ENCODE results near the gene MCHR2. TPM values are rescaled to one million over a fixed set of nuclear protein-coding genes. Genes with fewer than 3 reads are reported as not detected.
A peak's percentile ranks its signal among the peaks of the same experiment; 100 is the strongest.

The MCHR2 gene
- total and polyA plus RNA-seq, 8 donors = not detected

DNA sequence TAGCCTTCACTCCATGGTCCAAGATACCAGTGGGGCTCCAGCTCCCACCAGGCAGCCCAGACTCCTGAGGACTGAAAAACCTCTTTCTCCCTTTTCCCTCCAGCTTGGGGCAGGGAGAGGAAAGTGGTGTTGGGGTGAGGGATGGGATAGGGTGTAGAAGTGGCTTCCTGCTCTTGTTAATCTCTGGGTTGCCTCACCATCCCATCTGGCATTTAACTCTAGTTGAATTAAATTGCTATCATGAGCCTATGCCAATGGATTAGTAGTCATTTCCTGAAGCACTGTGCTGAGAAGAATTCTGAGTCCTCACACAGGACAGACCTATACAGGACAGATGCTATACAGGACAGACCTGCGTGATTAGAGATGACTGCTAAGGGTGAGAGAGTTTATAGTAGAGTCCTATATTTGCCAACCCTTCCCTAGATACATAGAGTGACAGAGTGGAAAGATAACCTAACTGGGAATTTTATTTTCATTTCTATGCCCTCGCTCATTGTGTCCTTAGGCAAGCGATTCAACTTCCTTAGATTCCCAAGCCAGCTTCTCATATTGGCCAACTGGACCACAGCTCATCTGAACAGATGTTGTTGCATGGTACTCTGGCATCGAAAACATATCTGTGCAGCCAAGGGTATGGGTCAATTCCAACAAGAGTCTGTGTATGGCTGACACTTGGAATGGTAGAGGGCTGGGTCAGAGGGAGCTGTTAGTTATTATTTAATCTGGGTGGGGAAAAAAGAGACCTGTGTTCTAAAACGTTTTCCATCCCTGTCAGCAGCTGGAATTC is 42.8 kb downstream of the MCHR2 start:
- intact Hi-C loops (cut with DNase I) = no loop called here
- Histone ChIP-seq H3K4me1 (no peaks in the 10 kb centered on the region), H3K27ac (no peak overlapping the region), H3K36me3 (no peaks in the 10 kb centered on the region), H3K4me3 (no peak overlapping the region), H3K9me3 (no peaks in the 10 kb centered on the region), H3K27me3 (no peaks in the 10 kb centered on the region)
- ATAC-seq (no peak), DNase-seq (no peak)
- TF ChIP-seq, protein P1, sequence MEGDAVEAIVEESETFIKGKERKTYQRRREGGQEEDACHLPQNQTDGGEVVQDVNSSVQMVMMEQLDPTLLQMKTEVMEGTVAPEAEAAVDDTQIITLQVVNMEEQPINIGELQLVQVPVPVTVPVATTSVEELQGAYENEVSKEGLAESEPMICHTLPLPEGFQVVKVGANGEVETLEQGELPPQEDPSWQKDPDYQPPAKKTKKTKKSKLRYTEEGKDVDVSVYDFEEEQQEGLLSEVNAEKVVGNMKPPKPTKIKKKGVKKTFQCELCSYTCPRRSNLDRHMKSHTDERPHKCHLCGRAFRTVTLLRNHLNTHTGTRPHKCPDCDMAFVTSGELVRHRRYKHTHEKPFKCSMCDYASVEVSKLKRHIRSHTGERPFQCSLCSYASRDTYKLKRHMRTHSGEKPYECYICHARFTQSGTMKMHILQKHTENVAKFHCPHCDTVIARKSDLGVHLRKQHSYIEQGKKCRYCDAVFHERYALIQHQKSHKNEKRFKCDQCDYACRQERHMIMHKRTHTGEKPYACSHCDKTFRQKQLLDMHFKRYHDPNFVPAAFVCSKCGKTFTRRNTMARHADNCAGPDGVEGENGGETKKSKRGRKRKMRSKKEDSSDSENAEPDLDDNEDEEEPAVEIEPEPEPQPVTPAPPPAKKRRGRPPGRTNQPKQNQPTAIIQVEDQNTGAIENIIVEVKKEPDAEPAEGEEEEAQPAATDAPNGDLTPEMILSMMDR (IDR thresholded peaks at IDR 0.05) = no peak

DNA sequence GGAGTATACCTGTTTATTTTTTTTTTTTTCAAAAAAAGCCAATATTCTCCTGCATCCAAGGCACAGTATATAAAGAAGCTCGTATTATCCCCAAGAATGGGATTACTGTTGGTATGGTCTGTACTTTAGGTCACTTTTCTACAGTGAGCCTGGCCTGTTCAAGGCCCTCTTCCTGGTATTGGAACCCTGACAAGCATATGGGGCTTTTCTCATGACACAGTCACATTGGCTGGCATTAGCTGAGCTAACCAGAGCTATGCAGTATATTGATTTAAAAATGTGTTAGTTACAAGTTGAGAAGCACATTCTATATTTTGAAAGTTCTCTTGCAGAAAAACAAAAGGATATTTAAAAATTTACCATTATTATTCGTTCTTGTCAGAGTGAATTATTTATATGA is 48.0 kb downstream of the MCHR2 start:
- DNase-seq (peak in 1 of 4 donors; percentile 1), ATAC-seq (no peak)
- H3K36me3 ChIP-seq = no peaks in the 10 kb centered on the region
- TF ChIP-seq, protein P1 (IDR thresholded peaks at IDR 0.05) = no peak
- intact Hi-C loops (cut with DNase I) = no loop called here
- H3K4me3 ChIP-seq = no peak overlapping the region
- H3K27ac ChIP-seq = no peak overlapping the region
- no peaks in the 10 kb centered on the region for H3K4me1 ChIP-seq
- no peaks in the 10 kb centered on the region for H3K27me3 ChIP-seq
- no peaks in the 10 kb centered on the region for H3K9me3 ChIP-seq

DNA sequence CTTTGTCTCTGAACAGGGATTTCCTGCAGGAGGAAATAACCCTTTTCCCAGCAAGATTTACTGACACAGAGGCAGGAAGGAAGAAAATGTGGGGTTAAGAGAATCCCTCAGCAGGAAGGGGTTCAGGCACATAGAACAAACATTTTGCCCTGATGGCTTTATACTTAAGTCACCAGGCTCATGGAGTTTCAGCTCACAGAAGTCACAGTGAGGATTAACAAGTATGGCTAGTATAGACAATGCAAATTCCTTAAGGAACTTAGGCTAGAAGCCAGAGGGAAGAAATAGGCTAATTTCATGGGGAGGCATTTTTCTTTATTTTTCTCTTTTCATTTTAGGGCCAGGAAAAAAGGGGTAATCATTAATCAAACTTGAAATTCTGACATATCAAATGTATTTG is 50.2 kb downstream of the MCHR2 start:
- Histone ChIP-seq H3K27me3 (no peaks in the 10 kb centered on the region), H3K4me3 (no peak overlapping the region), H3K27ac (no peak overlapping the region), H3K9me3 (no peaks in the 10 kb centered on the region), H3K4me1 (no peaks in the 10 kb centered on the region), H3K36me3 (no peaks in the 10 kb centered on the region)
- no peak for ATAC-seq
- TF ChIP-seq, protein P1 (IDR thresholded peaks at IDR 0.05) = no peak
- intact Hi-C loops (cut with DNase I) = no loop called here
- no peak for DNase-seq

DNA sequence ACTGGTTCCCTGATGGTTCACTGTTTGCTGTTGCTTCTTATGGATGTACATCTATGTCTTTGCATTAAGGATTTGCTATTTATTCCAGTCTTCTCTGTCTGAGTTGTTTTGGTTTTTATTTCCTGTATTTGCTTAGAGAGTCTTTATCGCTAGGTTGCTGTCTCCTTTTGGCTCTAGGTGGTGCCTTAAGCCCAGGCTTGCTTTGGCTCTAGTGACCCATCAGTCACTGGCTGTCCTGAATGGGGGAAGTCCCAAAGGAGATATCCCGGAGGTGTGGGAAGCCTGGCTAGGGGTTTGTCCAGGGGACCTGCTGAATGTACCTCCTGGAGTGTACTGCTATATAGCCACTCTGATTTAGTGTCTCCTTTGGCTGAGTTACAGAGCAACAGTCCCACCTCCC is 53.4 kb downstream of the MCHR2 start:
- Histone ChIP-seq H3K9me3 (no peaks in the 10 kb centered on the region), H3K4me3 (no peak overlapping the region), H3K27ac (no peak overlapping the region), H3K36me3 (no peaks in the 10 kb centered on the region), H3K27me3 (no peaks in the 10 kb centered on the region), H3K4me1 (no peaks in the 10 kb centered on the region)
- ATAC-seq (no peak), DNase-seq (no peak)
- intact Hi-C loops (cut with DNase I) = no loop called here
- TF ChIP-seq, protein P1 (IDR thresholded peaks at IDR 0.05) = no peak

DNA sequence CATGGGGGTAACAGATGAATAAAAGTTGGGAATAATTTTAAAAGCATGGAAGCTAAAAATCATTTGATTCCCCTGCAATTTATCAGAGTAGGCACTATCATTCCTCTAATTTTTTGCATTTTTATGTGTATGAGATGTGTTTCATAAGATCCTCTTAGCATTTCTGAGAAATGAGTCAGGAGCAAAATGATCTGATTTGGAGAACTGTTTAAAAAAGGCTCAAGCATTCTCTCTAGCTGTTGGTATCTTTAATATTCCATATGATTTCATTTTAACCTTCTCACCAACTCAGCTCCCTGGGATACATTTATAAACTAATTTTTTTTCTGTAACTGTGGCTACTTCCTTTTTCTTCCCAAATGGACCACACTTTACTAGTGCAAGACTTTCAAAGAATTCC is 60.9 kb downstream of the MCHR2 start:
- TF ChIP-seq, protein P1 (IDR thresholded peaks at IDR 0.05) = no peak
- no peak overlapping the region for H3K27ac ChIP-seq
- no peak for DNase-seq
- no peaks in the 10 kb centered on the region for H3K27me3 ChIP-seq
- intact Hi-C loops (cut with DNase I) = no loop called here
- no peaks in the 10 kb centered on the region for H3K4me1 ChIP-seq
- peak; percentile 62 for ATAC-seq
- peaks cover 0 to 2% of the 10 kb centered on the region in 2 donors for H3K9me3 ChIP-seq
- H3K4me3 ChIP-seq = no peak overlapping the region
- H3K36me3 ChIP-seq = no peaks in the 10 kb centered on the region
